AG04449 (cell line): Measurements from ENCODE around the gene FAM89A.

Source experiments
- CTCF ChIA-PET: fragments of 350-600 bp; formaldehyde crosslinking; extraction: SDS; loops from one replicate; lab custom pipeline; 2021; ENCODE audit warnings: antibody characterized with exemption; lab: Yijun Ruan, JAX
- POLR2A ChIA-PET: fragments of 400-600, 350-600 bp; formaldehyde crosslinking; extraction: SDS; loops from one replicate; lab custom pipeline; 2020; ENCODE audit warnings: antibody characterized with exemption, inconsistent platforms; lab: Yijun Ruan, JAX
- DNase-seq: peaks from one replicate; pipeline ENCODE4 v3.0.0-alpha.2; 2010; ENCODE audit warnings: low read depth, low spot score
- H3K4me3 ChIP-seq: 2 replicates; pipeline ENCODE4 v1.5.1; 2011; ENCODE audit warnings: low read depth, mild to moderate bottlenecking, control low read depth, low read length
- TF ChIP-seq, protein P1 (sequence below): IDR thresholded peaks from one replicate; pipeline ENCODE4 v1.5.1; 2011; ENCODE audit warnings: mild to moderate bottlenecking, moderate library complexity, low read length, control low read depth, inconsistent platforms; ENCODE audit not compliant: insufficient read depth; ENCODE audit errors: missing control alignments

FAM89A gene

GRCh38 chr1:231075020-231075419 is 35.0 kb upstream of the FAM89A start:
- H3K4me3 ChIP-seq = no peak overlapping the region
- DNase-seq = no peak
- ChIA-PET CTCF (interaction anchor here (2.0 kb wide), 1 partner anchor 18 kb away, joined by 5 read pairs; no protein-coding TSS in a partner anchor), POLR2A (no interaction called here)
- TF ChIP-seq, protein P1, sequence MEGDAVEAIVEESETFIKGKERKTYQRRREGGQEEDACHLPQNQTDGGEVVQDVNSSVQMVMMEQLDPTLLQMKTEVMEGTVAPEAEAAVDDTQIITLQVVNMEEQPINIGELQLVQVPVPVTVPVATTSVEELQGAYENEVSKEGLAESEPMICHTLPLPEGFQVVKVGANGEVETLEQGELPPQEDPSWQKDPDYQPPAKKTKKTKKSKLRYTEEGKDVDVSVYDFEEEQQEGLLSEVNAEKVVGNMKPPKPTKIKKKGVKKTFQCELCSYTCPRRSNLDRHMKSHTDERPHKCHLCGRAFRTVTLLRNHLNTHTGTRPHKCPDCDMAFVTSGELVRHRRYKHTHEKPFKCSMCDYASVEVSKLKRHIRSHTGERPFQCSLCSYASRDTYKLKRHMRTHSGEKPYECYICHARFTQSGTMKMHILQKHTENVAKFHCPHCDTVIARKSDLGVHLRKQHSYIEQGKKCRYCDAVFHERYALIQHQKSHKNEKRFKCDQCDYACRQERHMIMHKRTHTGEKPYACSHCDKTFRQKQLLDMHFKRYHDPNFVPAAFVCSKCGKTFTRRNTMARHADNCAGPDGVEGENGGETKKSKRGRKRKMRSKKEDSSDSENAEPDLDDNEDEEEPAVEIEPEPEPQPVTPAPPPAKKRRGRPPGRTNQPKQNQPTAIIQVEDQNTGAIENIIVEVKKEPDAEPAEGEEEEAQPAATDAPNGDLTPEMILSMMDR = no peak

DNA sequence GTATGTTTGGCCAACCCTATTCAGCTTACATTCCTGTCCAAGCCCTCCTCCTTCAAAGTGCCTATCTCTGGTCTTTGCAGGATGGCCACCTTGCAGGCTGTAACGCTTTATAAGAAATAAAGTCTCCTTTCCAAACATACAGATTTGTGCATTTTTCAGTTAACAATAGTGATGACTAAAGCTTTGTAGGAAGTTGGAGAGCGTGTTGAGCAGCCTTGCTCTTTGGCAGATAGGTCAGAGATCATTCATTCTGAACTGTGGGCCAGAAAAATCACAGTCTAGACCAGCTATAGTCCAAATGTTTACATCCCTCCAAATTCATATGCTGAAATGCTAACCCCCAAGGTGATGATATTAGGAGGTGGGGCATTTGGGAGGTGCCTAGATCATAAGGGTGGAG is 34.0 kb upstream of the FAM89A start:
- DNase-seq = no peak
- CTCF ChIA-PET = interaction anchor here (1.9 kb wide), 1 partner anchor 18 kb away, joined by 6 read pairs; no protein-coding TSS in a partner anchor
- POLR2A ChIA-PET = interaction anchor here (0.6 kb wide), 1 partner anchor 124 kb away, joined by 5 read pairs; no protein-coding TSS in a partner anchor

GRCh38 chr1:231073331-231073730 is 33.3 kb upstream of the FAM89A start:
- TF ChIP-seq, protein P1 = no peak
- ChIA-PET CTCF (interaction anchor here (1.6 to 1.9 kb wide), 2 partner anchors 19 to 31 kb away, joined by 3 to 6 read pairs; no protein-coding TSS in a partner anchor), POLR2A (no interaction called here)
- no peak overlapping the region for H3K4me3 ChIP-seq
- DNase-seq = no peak

More for the DNA sequence above, 34.0 kb upstream of the FAM89A start:
- no peak overlapping the region for H3K4me3 ChIP-seq
- TF ChIP-seq, protein P1 = no peak

- TF ChIP-seq, protein P1 = no peak
- no peak overlapping the region for H3K4me3 ChIP-seq
- CTCF ChIA-PET = interaction anchor here (1.6 to 1.9 kb wide), 2 partner anchors 20 to 31 kb away, joined by 3 to 6 read pairs; no protein-coding TSS in a partner anchor
- POLR2A ChIA-PET = no interaction called here
- no peak for DNase-seq
These were observed 32.5 kb upstream of the FAM89A start for GRCh38 chr1:231072502-231073094.

GRCh38 chr1:231072041-231072440 is 32.0 kb upstream of the FAM89A start:
- CTCF ChIA-PET = interaction anchor here (1.6 kb wide), 1 partner anchor 30 kb away, joined by 3 read pairs; no protein-coding TSS in a partner anchor
- DNase-seq = no peak
- TF ChIP-seq, protein P1 = no peak
- no peak overlapping the region for H3K4me3 ChIP-seq
- POLR2A ChIA-PET = no interaction called here

GRCh38 chr1:231070758-231071444 is 30.8 kb upstream of the FAM89A start:
- DNase-seq = no peak
- no peak overlapping the region for H3K4me3 ChIP-seq
- TF ChIP-seq, protein P1 = no peak
- CTCF ChIA-PET = interaction anchor here (1.3 kb wide), 2 partner anchors 13 to 23 kb away, joined by 3 to 4 read pairs; no protein-coding TSS in a partner anchor
- POLR2A ChIA-PET = no interaction called here
